ENCODE data around the gene MRGPRE.

The MRGPRE gene

DNA sequence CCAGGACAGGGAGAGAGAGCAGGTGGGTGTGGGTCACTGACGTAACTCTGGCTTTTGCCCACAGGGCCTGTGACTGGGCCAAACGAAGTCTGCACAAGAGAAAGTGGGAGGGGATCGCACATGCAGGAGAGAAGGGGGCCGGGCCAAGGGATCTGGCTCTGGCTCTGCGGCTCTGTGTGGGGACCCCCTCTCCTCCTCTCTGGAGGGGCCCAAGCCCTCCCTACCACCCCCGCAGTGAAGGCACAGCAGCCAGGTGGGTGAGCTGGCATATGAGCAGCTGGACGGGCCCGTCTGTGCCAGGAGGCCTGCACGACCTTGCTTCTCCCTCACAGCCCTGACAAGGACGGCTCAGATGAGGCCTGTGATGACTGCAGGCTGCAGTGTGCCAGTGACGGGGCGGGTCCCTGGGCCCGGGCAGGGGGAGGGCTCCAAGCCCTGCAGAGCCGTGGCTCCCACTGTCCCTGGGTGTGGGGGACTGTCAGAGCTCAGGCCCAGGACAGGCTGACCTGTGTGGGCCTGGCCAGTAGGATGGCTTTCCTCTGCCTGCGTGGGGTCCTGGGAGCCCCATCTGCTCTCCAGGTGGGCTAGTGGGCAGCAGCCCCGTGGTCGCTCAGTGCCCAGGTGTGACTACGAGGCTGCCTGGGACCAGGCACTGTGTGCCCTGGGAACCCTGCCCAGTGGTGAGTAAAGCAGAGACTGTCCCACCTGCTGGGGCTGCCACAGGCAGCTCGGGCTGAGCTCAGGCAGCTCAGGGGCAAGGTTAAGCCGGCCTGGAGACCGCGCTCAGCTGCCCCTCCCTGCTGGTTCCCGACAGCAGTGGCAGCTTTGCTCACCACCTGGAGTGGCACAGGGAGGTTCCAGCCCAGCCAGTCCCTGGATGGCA lies 35.8 kb downstream of the MRGPRE start:
- no peak for DNase-seq (ENCODE audit: low read depth)

DNA sequence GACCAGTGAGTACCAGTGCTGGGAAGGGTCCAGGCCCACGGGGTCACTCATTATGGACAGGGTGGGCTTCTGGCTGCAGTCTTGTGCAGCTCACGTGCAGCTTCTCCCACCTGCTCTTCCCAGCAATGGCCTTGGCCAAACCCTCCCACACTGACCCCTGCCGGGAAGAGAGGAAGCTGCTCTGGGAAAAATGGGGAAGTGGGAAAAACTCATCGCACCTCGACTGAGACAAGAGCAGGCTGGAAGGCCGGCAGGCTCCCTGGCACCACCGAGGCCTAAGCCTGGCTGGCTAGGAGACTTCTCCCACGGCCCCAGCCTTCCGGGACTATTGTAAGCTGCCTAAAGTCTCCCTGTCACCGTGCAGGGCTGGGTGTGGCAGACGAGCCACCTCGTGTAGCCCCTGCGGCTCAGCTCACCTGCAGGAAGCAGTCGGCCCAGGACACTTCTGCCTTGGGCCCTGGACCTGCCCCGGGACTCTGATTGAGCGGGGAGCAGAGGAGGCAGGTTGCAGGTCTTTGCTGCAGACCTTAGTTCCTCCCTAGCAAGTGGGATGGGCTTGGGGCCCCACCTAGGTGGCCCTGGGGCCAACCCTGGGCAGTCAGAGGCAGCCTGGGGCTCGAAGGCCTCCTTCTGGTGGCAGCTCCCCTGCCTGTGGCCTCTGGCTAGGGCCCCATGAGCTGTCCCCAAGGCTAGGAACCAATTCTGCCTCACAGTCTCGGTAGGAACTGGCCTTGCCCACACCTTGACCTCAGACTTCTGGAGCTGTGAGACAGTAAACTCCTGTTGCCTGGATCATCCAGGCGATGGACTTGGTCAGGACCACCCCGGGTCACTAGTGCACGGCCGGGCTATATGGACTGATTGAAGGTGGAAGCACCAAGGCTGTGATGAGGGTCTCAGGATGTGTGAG lies 36.7 kb downstream of the MRGPRE start:
- DNase-seq (ENCODE audit: low read depth) = peak; percentile 40

- peak; percentile 33 for DNase-seq (ENCODE audit: low read depth)
Observed at GRCh38 chr11:3194016-3194816, 38.0 kb downstream of the MRGPRE start.

- DNase-seq (ENCODE audit: low read depth) = no peak
Observed at GRCh38 chr11:3193373-3194015, 38.7 kb downstream of the MRGPRE start.

- no peak for DNase-seq (ENCODE audit: low read depth)
Observed at GRCh38 chr11:3192511-3193372, 39.5 kb downstream of the MRGPRE start.

DNA sequence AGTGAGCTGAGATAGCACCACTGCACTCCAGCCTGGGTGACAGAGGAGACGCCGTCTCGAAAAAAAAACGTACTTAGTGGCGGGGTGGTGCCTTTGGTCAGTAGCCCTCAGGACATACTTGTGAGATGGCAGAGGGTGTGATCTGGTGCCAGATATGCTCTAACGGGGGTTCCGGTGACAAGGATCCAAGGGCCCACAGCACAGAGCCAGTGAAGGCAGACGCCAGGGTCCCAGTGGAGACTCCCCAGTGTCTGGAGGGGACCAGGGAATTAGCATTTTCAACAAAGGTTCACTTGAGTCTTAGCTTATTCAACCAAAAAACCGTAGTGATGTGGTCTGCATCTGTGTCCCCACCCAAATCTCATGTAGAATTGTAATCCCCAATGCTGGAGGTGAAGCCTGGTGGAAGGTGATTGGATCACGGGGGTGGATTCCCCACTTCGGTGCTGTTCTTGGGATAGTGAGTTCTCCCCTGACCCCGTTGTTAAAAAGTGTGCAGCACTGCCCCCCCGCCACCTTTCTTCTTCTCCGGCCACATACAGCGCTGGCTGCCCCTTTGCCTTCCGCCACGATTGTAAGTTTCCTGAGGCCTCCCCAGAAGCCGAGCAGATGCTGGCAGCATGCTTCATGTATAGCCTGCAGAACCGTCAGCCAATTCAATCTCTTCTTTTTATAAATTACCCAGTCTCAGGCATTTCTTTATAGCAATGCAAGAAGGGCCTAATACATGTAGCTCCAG lies 40.5 kb downstream of the MRGPRE start:
- no peak for DNase-seq (ENCODE audit: low read depth)

DNA sequence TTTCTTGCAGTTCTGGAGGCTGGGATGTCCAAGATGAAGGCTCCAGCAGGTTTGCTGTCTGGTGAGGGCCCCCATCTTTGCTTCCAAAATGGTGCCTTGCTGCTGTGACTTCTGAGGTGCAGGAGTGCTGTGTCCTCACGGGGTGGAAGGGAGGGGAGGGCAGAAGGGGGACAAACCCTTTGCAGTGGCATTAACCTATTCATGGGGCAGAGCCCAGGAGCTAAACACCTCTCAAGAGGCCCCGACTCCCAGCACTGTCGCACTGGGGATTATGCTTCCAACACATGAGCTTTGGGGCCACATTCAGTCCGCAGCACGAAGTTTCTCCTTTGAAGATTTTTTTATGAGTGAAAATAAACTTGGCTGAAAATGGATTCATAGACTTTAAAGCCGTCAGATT lies 41.6 kb downstream of the MRGPRE start:
- DNase-seq (ENCODE audit: low read depth) = no peak

- DNase-seq (ENCODE audit: low read depth) = no peak
Observed at GRCh38 chr11:3189886-3190583, 42.2 kb downstream of the MRGPRE start.

DNA sequence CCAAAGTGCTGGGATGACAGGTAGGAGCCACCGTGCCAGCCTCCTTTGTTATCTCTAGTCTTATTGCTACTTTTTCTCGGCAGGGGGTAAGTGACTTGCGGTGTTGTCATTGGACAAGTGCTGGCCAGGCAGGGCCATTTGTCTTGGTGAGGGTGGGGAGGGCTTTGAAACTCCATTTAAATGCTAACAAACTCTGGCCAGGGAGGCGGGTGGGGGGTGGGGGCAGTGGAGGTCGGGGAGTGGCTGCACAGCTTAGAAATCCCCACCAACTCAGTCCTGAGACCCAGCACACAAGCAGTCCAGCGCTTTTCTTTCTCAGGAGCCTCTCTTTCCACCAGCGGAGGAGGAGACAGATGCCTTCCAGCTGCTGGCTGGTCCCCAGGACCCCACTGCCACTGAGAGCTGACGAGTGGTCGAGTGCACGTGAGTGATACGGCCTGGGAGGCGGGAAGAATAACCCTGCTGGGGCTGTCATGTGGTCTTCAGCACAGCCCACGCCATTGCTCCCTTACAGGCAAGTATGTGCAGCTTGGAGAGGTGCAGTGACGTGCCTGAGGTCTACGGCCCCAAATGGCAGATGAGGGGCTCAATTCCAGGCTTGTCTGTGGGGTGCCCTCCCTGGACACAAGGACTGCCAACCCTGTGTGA lies 42.9 kb downstream of the MRGPRE start:
- no peak for DNase-seq (ENCODE audit: low read depth)

DNA sequence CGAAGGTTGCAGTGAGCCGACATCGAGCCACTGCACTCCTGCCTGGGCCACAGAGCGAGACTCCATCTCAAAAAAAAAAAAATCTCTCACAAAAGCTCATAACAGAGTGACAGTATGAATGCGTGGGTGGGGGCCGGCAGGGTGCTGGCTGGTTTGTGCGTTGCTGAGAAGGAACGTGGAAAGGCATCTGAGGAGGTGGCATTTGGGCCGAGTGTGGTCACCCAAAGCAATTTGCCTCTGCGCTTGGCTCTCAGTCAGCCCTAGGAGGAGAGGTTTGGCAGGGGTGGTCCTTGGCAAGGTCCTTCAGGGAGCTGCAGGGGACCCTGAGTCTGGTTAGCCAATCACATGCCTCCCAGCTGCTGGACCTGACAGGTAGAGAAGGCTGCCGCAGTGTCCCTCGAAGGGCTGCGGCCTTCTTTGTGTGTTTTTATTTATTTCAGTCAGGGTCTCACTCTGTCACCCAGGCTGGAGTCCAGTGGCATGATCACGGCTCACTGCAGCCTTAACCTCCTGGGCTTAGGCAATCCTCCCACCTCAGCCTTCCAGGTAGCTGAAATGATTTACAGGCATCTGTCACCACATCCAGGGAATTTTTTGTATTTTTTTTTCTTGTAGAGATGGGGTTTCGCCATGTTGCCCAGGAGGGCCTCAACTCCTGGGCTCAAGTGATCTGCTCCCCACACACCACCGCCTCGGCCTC lies 43.6 kb downstream of the MRGPRE start:
- DNase-seq (ENCODE audit: low read depth) = no peak

GRCh38 chr11:3186166-3186953 lies 45.9 kb downstream of the MRGPRE start:
- DNase-seq (ENCODE audit: low read depth) = no peak

GRCh38 chr11:3184732-3185347 lies 47.4 kb downstream of the MRGPRE start:
- no peak for DNase-seq (ENCODE audit: low read depth)

DNA sequence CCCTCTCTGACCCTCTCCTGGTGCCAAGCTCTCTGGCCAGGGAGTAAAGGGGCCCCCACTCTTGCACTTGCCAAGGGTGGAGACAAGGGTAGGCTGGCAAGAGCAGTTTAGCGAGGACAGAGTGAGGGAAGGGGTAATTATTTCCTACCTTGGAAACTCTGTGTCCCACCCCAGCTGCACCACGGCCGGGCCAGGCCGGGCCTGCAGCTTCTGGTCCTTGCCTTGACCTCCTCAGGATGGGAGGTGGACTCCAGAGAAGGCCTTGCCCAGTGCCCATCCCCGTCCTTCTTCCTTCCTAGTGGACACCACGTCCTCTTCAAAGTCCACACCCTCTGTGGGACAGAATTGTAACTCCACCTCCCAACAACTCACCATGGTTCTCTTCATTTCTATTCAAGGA lies 48.7 kb downstream of the MRGPRE start:
- no peak for DNase-seq (ENCODE audit: low read depth)

GRCh38 chr11:3182462-3182852 lies 49.8 kb downstream of the MRGPRE start:
- no peak for DNase-seq (ENCODE audit: low read depth)

DNA sequence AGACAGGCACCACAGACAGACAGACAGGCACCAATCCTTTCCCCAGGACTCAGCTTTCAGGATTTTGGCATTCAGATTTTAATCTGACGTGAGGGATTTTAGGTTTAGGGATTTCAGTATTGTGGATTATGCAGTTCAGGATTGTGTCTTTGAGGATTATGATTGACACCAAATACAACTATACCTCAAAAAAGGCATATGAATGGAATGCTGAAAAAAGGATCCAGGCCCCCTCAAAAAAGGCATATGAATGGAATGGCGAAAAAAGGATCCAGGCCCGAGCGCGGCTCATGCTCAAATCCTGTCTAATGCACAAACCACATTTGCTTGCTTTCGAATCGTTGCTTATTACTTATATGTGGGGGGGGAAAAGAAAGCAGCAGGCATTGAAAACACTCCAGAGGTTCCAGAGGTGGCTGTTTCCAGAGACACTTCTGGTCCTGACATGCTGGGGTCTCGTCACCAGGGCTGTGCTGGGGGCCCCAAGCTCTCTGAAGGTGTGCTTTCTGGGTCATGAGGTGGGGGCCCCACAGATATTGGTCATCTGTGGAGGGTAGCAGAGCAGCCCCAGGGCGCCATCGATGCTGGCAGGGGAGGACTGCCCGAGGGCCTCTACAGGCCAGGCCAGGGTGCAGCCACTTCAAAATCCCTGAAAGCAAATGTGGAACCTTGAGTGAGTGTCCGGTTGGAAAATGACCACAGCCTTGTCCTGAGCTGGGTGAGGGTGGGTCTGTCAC lies 50.3 kb downstream of the MRGPRE start:
- no peak for DNase-seq (ENCODE audit: low read depth)

DNA sequence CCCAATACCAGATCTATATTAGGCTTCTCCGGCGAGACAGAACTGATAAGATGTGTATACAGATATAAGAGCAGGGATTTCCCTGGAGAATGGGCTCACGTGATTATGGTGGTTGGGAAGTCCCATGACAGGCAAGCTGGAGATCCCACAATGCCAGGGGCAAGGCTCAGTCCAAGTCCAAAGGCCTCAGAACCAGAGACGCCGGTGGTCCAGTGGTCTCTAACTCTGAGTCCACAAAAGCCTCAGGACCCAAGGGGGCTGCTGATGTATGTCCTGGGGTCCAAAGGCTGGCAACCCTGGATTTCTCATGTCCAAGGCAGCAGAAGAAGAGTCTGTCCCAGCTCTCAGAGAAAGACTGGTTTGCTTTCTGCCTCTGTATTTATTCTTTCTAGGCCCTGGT lies 51.3 kb downstream of the MRGPRE start:
- no peak for DNase-seq (ENCODE audit: low read depth)

Data from EH (cell line).